Liver (tissue), 3 donors: ENCODE measurements around the gene LANCL1.

Experiments used
- RAD21 ChIP-seq, 2 donors: IDR thresholded peaks; 2 replicates each; pipeline ENCODE4 v1.6.1; 2016; ENCODE audit warnings: antibody characterized with exemption in 2 of 2, mild to moderate bottlenecking in 2 of 2
- TAF1 ChIP-seq: conservative IDR thresholded peaks from 2 replicates; pipeline ENCODE4 v1.6.1; 2016; ENCODE audit warnings: antibody characterized with exemption, mild to moderate bottlenecking
- TF ChIP-seq, protein P1 (sequence below): fragments of 150-350 bp; IDR thresholded peaks from 2 replicates; pipeline ENCODE4 v1.5.1; 2017; ENCODE audit warnings: improper control_type of control experiment, low read depth, low read length; ENCODE audit not compliant: missing input control
- TF ChIP-seq, protein P2 (sequence below): IDR thresholded peaks from 2 replicates; pipeline ENCODE4 v1.6.1; 2016; ENCODE audit warnings: antibody characterized with exemption, mild to moderate bottlenecking
- TF ChIP-seq, protein P3 (sequence below): IDR thresholded peaks from 2 replicates; pipeline ENCODE4 v1.6.1; 2016; ENCODE audit warnings: antibody characterized with exemption
- donor health status: healthy.
- donor health status: healthy.

DNA sequence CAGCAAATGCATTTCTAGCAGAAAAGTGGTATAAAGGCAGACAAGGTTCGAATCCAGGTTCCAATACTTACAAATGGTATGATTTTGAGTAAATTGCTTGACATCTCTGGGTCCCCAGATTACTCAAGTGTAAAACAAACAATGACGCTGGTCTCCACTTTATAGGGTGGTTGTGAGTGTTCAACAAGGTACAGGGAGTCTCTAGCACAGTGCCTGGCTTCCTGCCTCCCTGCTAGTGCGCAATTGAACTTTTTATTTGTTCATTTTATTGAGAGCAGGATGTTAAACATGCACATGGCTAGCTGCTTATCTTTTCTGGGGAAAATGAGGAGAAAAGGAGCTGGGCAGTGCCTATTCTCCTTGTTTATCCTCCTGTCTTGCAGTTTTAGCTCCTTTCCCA lies 86.7 kb downstream of the LANCL1 start:
- TF ChIP-seq, protein P1, sequence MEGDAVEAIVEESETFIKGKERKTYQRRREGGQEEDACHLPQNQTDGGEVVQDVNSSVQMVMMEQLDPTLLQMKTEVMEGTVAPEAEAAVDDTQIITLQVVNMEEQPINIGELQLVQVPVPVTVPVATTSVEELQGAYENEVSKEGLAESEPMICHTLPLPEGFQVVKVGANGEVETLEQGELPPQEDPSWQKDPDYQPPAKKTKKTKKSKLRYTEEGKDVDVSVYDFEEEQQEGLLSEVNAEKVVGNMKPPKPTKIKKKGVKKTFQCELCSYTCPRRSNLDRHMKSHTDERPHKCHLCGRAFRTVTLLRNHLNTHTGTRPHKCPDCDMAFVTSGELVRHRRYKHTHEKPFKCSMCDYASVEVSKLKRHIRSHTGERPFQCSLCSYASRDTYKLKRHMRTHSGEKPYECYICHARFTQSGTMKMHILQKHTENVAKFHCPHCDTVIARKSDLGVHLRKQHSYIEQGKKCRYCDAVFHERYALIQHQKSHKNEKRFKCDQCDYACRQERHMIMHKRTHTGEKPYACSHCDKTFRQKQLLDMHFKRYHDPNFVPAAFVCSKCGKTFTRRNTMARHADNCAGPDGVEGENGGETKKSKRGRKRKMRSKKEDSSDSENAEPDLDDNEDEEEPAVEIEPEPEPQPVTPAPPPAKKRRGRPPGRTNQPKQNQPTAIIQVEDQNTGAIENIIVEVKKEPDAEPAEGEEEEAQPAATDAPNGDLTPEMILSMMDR, result no peak
- TF ChIP-seq, protein P2, sequence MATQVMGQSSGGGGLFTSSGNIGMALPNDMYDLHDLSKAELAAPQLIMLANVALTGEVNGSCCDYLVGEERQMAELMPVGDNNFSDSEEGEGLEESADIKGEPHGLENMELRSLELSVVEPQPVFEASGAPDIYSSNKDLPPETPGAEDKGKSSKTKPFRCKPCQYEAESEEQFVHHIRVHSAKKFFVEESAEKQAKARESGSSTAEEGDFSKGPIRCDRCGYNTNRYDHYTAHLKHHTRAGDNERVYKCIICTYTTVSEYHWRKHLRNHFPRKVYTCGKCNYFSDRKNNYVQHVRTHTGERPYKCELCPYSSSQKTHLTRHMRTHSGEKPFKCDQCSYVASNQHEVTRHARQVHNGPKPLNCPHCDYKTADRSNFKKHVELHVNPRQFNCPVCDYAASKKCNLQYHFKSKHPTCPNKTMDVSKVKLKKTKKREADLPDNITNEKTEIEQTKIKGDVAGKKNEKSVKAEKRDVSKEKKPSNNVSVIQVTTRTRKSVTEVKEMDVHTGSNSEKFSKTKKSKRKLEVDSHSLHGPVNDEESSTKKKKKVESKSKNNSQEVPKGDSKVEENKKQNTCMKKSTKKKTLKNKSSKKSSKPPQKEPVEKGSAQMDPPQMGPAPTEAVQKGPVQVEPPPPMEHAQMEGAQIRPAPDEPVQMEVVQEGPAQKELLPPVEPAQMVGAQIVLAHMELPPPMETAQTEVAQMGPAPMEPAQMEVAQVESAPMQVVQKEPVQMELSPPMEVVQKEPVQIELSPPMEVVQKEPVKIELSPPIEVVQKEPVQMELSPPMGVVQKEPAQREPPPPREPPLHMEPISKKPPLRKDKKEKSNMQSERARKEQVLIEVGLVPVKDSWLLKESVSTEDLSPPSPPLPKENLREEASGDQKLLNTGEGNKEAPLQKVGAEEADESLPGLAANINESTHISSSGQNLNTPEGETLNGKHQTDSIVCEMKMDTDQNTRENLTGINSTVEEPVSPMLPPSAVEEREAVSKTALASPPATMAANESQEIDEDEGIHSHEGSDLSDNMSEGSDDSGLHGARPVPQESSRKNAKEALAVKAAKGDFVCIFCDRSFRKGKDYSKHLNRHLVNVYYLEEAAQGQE, result no peak
- TF ChIP-seq, protein P3, sequence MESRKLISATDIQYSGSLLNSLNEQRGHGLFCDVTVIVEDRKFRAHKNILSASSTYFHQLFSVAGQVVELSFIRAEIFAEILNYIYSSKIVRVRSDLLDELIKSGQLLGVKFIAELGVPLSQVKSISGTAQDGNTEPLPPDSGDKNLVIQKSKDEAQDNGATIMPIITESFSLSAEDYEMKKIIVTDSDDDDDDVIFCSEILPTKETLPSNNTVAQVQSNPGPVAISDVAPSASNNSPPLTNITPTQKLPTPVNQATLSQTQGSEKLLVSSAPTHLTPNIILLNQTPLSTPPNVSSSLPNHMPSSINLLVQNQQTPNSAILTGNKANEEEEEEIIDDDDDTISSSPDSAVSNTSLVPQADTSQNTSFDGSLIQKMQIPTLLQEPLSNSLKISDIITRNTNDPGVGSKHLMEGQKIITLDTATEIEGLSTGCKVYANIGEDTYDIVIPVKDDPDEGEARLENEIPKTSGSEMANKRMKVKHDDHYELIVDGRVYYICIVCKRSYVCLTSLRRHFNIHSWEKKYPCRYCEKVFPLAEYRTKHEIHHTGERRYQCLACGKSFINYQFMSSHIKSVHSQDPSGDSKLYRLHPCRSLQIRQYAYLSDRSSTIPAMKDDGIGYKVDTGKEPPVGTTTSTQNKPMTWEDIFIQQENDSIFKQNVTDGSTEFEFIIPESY, result no peak
- no peak for TF ChIP-seq TAF1
- TF ChIP-seq RAD21 (IDR thresholded peaks at IDR 0.05), result no peak
